Measurements from ENCODE around the gene PWP2. TPM values are rescaled to one million over a fixed set of nuclear protein-coding genes. Genes with fewer than 3 reads are reported as not detected.

Gene PWP2
- total and polyA plus RNA-seq, 2 of the 4 experiments (the other 2 are of a cell fraction), result 2.4 to 7.0 TPM

DNA sequence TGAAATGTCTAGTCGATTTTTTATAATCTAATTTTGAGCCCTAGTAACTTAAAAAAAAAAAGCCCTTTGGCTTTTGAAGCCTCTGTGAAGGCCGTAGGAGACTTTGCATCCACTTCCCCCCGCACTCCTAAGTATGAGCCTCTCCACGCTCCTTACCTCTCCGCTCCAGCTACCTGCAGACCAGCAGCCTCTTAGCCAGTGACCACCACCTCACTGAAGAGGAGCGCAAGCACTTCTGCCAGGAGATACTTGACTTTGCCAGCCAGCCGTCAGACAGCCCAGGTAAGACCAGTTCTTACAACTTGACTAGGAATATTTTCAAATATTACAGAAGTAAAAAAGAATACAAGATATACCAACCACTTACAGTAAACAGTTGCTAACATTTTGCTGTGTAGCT is 27.4 kb upstream of the PWP2 start:
- CTCF ChIA-PET, result interaction anchor here (0.6 kb wide), 1 partner anchor 90 kb away, joined by 5 read pairs; no protein-coding TSS in a partner anchor
- Histone ChIP-seq H2AK5ac (ENCODE audit: low read depth, low read length) (no peak overlapping the region), H3K23ac (ENCODE audit: low read depth, low read length) (no peak overlapping the region), H2AFZ (replicated peaks; ENCODE audit: low read length, poor library complexity) (no peak overlapping the region), H3K4me2 (ENCODE audit: low read depth, low read length) (no peak overlapping the region), H3K4ac (ENCODE audit: low read depth, low read length) (no peak overlapping the region), H3K4me1 (ENCODE audit: control insufficient read depth, insufficient read depth, low read length) (no peaks in the 10 kb centered on the region), H3K14ac (replicated peaks; ENCODE audit: low read depth, low read length) (no peak overlapping the region), H3K79me1 (ENCODE audit: low read depth in 1 of 2, low read length in 2 of 2) (peaks cover 12 to 14% of the 10 kb centered on the region in 2 experiments; a peak in 3 of 4 replicates), H3K56ac (ENCODE audit: extremely low read depth, insufficient read depth, low read length) (no peak overlapping the region), H3K27me3 (ENCODE audit: control insufficient read depth, insufficient read depth, low read length) (no peaks in the 10 kb centered on the region), H4K8ac (ENCODE audit: low read depth in 2 of 2, low read length in 2 of 2) (no peak overlapping the region), H3K27ac (ENCODE audit: insufficient read depth, low read length) (no peak overlapping the region), H3K4me3 (ENCODE audit: insufficient read depth, low read depth, low read length) (no peak overlapping the region), H3K9ac (ENCODE audit: low read depth, low read length) (no peak overlapping the region), H4K5ac (ENCODE audit: low read depth, low read length) (no peak overlapping the region), H2AK9ac (replicated peaks; ENCODE audit: low read depth, low read length, poor library complexity) (no peak overlapping the region), H3K36me3 (ENCODE audit: control insufficient read depth, insufficient read depth, low read length) (peaks cover 43% of the 10 kb centered on the region), H2BK120ac (ENCODE audit: low read depth, low read length) (no peak overlapping the region), H4K20me1 (ENCODE audit: insufficient read depth, low read length) (no peaks in the 10 kb centered on the region), H4K91ac (ENCODE audit: insufficient read depth, low read depth, low read length) (no peak overlapping the region), H2BK5ac (ENCODE audit: low read depth, low read length, poor library complexity, severe bottlenecking) (no peak overlapping the region), H2BK20ac (ENCODE audit: low read depth, low read length) (no peak overlapping the region), H2BK15ac (ENCODE audit: low read depth, low read length) (no peak overlapping the region), H3K9me1 (ENCODE audit: insufficient read depth, low read length) (peaks cover 4% of the 10 kb centered on the region; the same call in 1 of the 2 replicates), H3K18ac (ENCODE audit: low read depth, low read length) (no peak overlapping the region), H3K9me3 (ENCODE audit: control insufficient read depth, insufficient read depth, low read length) (no peaks in the 10 kb centered on the region)
- POLR2A ChIA-PET (ENCODE audit: unreplicated experiment), result no interaction called here
- intact Hi-C loops (cut with micrococcal nuclease), result no loop called here
- WGBS, 2 experiments (ENCODE audit: extremely low coverage in 2 of 2, insufficient read length in 1 of 2), result no CpG with 5 or more reads among the region's 7 CpGs
- in situ Hi-C loops (cut with MboI; ENCODE audit: low sequenced_read_pairs), result no loop called here
- dilution Hi-C loops (cut with HindIII; ENCODE audit: low sequenced_read_pairs, unreplicated experiment), result no loop called here
- no TSS peak for BruUV-seq (replicated peaks)
- ATAC-seq (ENCODE audit: low read depth), result no peak
- no peak for DNase-seq
- TF ChIP-seq MAZ (IDR thresholded peaks at IDR 0.05; ENCODE audit: borderline replicate concordance, low read depth, low read length) (no peak), FOS (IDR thresholded peaks at IDR 0.05; ENCODE audit: low read depth, low read length) (no peak), RAD21 (IDR thresholded peaks at IDR 0.05; ENCODE audit: low read length) (no peak), ELK1 (IDR thresholded peaks at IDR 0.05; ENCODE audit: borderline replicate concordance, low read depth, low read length) (no peak), CTCF (conservative IDR thresholded peaks at IDR 0.05; ENCODE audit: low read depth, low read length) (no peak), CHD1 (IDR thresholded peaks at IDR 0.05; ENCODE audit: low read depth, low read length) (no peak), POLR2A (IDR thresholded peaks at IDR 0.05; ENCODE audit: low read depth, low read length) (no peak), BHLHE40 (IDR thresholded peaks at IDR 0.05; ENCODE audit: low read depth, low read length) (no peak), MAFK (IDR thresholded peaks at IDR 0.05; ENCODE audit: low read depth, low read length) (no peak), CEBPB (IDR thresholded peaks at IDR 0.05; ENCODE audit: low read depth, low read length) (no peak), RCOR1 (IDR thresholded peaks at IDR 0.05; ENCODE audit: insufficient replicate concordance, low read length) (no peak), MXI1 (IDR thresholded peaks at IDR 0.05; ENCODE audit: borderline replicate concordance, low read depth, low read length) (no peak), NFE2L2 (IDR thresholded peaks at IDR 0.05; ENCODE audit: low read depth, low read length) (no peak)

Data from IMR-90 (cell line).